Stimulated activated CD8-positive, alpha-beta memory T cell treated with anti-CD3 and anti-CD28 coated beads, Interleukin-15, amount 100 ng/mL, for 48 hours (primary cell): Measurements from ENCODE around the gene ARMH3.
A peak's percentile ranks its signal among the peaks of the same experiment; 100 is the strongest.

Experiments
- DNase-seq, 2 donors: peaks; one replicate each; pipeline ENCODE4 v3.0.0-alpha.2; 2020; ENCODE audit warnings: low read depth in 2 of 2

The ARMH3 gene

DNA sequence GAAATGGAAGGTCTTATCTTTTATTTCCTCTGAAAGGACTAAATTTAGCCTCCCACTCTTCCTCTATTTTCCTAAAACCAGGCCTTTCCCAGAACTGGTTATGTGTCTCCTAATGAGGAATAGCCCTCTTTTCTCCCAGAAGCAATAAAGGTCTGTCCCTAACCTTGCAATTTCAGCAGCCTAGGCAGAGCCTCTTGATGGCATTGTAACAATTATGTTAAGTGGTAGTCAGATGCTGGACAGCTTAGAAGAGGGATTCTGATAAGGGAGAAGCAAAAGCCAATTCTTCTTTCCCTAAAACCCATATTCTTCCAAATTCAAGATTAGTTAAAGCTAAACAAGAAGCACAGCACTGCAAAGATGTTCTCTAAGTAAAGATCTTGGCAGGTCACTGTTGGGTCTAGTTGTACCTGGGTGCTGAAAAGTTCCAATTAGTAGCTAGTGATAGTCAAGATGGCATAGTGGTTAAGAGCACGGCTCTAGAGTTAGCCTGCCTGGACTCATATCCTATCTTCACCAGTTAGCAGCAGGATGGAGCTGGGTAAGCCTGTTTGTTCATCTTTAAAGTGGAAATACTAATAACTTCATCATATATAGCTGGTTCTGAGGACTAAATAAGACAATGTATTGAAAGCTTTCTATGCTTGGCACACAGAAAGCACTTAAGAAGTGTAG, 198.0 kb downstream of the ARMH3 start:
- no peak for DNase-seq

DNA sequence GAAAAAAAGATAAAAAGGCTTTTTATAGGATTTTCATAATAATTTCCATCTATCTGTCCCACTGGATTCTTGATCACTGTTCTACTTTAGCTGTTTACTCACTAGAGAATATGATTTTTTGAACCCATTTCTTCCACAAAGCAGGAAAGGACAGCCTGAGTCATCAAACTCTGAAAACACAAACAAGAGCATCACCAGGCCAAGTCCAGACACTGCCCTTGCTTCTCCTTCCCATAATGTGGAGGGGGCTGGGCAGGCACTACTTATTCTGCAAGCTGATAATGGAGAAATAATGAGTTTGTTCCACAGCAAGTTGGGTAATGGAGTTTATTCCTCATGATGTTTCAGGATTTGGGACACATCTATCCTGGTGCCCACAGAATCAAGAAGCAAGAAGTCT, 199.3 kb downstream of the ARMH3 start:
- DNase-seq, result no peak

DNA sequence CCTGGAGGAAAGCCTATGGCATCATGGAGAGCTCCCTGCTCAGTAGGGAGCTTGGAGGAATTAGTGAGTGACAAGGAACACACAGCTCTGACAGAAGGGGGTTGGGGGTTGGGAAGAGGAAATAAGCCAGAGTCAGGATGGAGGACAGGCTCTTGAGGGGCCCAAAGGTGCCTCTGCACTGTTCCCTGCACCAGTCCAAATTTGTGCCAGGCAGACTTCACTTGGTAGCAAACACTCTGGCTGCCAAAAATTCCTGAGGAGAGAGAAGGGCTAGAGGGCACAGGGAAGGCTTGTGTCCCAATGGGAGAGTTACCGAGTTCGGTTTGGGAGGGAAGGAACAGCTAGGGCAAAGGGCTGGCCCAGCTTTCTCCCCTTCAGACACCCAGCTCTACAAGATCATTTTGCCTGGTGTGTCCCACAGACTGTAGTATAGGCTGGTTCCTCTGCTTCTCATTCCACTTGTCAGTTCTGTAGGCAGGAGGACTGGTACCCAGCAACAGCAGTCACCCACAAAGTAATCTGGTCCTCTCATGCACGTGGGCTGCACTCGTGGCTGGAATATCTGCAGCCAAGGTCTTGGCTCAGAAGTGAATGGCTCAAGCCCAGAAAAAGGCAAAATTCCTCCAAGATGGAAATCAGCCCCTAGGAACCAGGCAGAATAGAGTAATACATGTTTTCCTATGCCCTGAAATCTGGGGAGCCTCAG, 204.4 kb downstream of the ARMH3 start:
- no peak for DNase-seq

DNA sequence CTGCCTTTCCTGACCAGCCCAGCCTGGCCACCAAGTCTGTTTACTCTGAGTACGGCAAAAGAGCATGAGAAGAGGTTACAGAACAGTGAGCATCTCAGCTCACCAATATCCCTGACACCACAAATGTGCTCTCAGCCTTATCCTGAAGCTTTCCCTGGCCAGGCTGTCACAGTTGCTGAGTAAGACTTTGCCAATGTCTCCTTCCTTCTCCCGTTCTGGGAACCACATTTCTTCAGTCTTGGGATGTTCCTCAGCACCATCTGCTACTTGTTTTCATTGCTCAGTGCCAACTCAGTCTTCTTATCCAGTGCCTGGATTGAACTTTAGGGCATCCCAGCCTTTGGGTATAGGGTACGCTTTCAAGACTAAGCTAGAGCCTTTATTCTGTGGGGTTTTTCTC, 205.2 kb downstream of the ARMH3 start:
- DNase-seq, result no peak

DNA sequence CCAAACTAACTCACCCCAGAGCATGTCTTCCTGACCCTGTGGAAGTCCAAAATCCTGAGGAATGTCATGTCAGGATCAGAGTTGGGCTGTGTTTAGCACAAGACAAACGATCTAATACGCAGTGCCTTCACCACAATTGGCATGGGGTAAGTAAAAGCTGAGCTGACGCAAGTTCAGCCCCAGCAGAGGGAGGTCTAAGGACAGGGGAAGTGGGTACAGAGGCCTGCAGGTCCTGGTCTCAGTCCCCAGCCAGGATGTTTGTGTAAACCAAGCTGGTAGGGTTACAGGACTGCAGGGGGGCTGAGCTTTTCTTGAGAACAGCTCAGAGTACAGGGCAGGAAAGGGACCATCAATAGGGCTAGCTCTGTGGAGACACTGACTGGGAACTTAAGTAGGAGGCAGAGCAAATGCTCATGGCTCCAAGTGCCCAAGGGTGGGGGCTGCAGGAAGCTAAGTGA, 207.1 kb downstream of the ARMH3 start:
- no peak for DNase-seq

DNA sequence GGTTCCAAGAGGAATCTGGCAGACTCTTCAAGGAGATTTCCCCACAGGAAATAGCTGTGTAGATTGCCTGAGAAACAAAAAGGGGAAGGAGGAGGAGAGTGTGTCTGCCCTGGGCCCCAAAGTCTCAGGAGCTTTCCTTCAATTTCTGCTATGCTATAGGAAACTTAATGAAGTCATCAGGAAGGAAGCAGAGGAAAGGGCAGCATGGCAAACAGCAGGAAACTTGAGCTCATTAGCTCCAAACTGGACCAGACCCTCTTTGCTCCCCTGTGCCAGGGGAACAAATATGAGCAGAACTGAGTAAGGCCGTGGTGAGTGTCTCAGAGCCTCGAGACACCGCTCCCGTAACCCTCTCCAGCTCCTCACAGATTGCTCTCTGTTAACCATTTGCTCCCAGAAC, 207.6 kb downstream of the ARMH3 start:
- no peak for DNase-seq

DNA sequence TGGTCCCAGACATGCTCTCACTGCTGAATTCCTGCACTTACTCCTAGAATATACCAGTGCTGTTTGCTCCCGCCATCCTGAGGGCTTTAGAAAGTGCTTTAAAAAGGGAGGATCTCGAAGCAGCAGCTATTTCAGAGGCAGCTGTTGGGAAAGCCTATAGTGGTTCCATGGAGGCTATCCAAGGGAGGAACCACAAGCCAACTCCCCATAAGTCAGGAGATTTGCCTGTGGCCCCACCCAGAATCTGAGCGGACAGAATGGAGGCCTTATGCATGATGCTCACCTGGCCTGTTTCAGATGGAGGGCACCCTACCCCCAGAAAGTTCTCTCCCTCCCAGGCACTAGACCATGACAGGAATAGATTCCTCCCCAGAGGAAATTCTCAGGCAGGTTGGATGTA, 210.1 kb downstream of the ARMH3 start:
- DNase-seq, result no peak

DNA sequence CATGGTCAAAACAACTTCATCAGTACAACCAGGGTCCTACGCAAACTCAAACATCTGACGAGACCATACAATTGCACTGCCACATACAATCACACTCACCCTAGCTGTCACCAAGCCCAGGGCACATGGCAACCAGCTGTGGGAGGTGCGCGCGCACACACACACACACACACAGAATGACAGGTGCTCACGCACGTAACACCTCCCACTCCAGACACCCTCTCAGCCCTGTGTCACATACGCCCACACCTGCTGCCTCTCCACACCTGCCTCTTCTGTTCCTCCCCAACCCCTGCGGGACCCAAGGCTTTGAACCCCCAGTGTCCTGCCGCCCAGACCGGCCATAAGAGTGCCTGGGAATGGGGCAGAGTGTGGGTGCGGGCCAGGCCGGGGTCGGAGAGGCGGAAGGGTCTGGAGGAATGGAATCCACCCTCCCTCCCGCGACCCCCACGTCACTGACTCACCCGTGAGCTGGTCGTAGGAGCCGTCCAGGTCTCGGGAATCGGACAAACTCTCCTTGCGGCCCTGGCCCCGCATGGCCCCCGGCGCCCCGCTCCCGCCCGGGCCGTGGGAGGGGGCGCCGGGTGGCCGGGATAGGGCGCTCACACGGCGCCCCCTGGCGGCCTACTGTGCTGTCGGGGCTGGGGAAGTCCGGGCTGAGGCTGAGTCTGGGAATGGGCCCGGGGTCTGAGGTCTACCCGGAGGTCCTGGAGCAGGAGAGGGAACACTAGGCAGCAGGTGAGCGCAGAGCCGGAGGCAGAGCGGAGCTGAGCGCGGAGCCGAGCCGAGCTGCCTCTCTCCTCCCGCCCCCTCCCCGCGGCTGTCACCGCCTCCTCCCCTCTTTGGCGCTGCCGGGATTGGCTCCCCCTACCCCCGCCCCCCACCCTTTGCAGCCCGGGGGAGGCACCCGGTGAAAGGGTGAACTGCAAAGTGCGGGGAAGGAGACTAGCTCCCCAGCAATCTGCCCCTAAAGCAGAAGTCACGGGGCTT, 212.6 kb downstream of the ARMH3 start, which contains the start of gene KCNIP2:
Gene KCNIP2, minus strand, starts transcription at position 769 of the 990 bp plus-strand sequence. Its CDS starts 232 bp downstream, at position 537.
- peak in 1 of 2 donors; percentile 27 for DNase-seq

DNA sequence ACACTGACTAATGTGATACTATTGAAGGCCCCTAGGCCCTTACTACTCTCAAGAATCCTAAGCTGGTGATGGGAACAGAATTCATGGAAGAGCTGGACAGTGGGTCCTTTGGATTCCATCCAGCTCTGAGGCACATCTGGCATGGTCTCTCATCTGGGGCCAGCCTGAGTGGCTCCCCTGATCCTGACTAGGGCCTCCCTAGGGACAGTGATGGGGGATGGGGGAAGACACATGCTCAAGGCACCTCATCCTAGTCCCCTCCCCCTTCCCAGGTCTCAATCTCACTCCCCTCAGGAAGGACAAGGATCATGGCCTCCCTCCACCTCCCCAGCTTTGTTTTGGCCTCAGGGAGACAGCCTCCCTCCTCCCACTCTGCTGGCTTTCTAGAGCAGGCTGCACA, 214.1 kb downstream of the ARMH3 start:
- DNase-seq, result no peak

DNA sequence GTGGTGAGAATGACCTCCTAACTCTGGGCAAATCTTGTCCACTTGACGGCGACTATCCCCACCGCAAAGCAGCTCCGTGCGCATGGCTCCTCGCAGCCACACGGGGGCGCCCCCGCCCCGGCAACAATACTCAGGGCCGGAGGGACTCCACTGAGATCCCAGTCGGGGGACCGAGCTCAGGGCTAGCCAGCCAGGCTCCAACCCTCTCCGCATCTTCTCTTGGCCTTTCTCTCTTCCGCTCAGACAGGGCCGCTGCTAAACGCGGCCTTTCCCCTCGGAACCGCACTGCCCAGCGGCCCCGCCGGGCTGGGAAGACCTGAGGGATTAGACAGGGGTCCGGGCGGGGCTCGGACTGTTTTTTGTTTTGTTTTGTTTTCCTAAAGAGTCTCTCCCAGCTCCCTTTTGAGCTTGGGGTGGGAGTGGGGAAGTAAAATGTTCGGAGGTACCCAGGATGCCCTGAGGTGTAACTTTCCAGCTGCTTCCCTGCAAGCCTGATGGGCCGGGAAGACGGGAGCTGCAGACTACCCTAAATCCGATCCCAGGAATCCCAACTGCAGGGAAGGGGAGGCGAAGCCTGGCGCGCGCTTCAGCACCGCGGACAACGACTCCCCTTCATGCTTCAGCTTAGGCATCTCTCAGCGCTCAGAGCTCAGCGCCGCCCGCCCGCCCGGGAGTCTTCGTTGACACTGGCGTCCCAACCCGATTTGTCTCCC, 215.1 kb downstream of the ARMH3 start:
- peak; percentile 70 to 72 for DNase-seq

DNA sequence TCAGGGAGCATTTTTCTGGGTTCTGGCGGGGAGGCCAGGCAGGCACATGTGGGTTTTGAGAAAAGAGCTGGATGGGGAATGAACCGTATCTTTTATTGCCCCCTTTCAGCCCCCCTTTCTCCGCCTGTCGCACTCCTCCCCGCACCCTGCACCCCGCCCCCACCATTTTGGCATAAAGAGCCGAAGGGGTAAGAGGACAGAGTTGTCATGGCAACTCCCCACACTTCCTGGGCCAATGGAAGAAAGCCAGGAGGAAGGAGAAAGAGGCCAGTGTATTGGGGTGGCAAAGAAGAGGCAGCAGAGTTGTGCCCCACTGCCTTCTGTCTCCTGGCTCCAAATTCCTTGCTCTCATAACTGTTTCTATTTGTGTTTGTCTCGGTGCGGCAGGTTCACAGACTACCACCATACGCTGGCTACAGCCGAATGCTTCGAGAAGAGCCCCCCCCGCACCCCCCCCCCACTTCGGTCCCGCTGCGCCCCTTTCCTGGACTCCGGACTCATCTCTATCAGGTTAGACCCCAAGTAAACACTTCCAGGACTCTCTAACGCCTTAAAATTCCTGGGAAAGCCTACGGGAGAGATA, 215.8 kb downstream of the ARMH3 start:
- no peak for DNase-seq

DNA sequence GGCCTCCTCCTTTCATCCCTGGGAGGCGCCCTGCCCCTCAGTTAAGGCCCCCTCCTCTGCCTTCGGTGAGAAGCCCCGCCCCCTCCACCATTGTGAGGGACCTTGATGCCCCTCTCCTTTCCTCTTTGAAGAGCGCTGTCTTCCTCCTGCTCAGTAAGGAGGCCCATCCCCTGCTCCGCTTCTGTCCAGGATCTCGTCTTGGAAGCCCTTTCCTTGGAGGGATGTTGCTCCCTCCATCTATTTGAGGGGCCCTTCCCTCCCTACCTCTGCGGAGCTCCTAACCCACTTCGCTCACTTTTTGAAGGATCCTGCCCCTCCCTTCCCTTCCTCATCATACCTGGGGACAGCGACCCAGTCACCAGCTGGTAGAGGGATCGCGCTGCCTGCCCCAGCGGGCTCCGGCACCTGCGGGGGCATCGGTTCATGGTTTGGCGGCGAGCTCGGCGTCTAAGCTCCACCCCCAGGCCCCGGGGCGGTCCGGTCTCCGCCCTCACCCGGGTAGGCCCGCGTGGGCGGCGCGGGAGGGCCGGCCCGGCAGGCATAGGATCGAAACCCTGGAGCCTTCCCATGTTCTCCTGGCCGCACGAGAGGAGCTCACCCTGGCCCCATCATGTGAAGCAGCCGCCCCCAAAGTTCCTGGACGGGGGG, 216.4 kb downstream of the ARMH3 start:
- DNase-seq, result peak; percentile 43 to 61

DNA sequence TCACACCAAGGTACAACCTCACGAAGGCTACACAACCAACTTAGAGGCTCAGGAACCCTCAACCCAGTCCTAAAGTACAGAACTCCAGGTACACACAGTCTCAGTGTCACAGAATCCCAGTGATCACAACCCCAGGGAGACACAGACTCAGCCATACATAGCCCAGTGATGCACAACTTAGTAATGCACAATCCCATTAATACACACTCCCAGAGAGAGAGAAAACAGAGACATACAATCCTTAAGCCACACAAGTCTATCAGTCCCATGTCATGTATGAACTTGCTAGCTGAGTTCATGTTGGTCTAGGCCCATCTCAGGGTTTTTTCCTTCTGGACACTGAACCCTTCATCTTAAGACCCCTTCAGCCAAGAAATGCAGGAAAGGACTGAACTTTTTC, 217.0 kb downstream of the ARMH3 start:
- DNase-seq, result no peak

DNA sequence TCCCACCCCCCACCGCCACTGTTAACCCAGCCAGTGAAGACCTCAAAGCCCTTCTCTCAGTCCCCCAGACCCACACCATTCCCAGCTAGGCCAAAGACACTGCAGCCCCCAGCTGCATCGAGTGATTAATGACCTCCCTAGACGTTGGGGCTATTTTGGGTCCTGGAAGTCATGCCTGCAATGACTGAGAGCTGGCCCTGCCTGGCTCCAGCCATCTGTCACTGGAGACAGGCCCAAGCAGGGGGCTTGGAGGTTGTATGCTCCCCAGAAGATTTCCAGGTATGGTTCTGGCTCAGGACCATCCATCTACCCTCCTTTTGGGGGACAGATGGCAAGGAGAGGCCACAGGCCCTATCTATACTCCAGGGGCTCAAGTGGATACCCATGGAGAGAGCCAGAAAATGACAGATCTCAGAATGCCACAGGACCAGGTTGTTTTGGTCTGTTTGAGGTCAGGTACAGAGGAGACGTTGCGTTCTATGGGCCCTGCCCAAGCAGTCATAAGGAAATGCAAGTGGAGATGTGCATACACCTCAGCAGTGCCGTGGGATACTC, 217.5 kb downstream of the ARMH3 start:
- no peak for DNase-seq

DNA sequence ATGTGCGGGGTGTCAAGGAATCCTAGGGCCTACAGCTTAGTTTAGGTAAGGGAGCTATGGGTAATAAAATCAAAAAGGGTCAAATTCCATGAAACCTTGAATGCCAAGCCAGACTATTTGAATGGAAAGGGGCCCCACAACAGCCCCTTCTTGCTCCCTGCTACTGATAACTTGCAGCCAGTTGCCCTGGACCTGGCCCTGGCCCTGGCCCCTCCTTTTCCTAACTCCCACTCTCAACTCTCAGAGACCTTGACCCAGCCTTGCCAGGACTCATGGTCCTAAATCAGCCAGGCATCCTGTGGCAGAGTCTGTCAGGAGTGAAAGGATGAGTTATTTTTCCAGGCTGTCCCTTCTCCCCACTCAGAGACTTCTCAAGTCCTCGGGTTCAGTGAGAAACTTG, 218.2 kb downstream of the ARMH3 start:
- DNase-seq, result no peak

DNA sequence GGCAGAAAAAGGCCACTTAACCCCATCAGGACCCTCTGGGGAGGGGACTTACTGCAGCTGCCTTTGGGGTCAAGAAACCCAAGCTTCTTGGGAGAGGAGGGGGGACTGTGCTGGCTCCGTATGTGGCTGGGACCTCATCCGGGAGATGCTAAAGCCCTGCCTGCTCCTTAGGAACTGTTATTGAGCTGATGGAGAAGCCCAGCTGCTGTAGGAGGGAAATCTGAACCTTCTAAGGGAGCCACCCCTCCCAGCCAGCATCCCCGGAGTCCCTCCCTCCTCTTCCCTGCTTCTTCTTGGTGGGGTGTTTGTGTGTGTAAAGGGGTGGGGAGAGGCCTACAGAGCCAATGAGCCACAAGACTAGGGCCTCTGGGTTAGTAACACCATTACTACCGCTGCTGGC, 220.6 kb downstream of the ARMH3 start:
- no peak for DNase-seq

DNA sequence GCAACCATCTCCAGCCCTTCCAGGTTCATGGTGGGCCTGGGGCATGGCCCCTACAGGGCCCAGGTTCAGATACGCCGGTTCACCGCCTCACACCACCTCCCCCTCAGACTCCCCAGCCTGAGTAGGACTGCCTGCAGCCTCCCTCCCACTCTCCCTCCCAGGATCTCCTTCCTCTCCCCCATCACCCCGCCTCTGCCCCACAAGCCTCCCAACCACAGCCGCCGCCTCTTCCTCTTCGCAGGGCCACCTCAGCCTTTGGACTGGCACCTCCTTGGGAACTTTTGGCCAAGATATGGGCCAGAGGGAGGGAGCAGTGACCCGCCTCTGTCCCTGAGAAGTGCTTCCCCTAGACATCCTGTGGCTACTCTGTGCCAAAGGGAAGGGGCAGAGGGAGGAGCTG, 221.6 kb downstream of the ARMH3 start:
- DNase-seq, result no peak

DNA sequence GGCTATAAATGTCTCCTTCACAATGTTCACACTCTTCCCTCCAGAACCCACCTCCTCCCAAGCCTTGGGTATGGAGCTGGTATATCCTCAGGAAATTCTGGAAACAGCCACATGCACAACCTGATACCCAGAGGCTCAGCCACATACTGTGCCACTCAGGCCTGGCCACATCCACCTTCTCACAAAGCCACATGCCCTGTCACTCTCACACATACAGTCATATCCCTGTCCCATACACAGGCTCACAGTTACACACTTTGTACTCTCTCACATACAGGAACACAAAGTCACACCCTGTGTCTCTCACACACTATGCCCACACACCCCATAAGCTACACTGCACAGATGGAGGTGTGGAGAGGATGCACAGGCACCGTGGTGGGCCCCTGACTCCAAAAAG, 222.5 kb downstream of the ARMH3 start:
- no peak for DNase-seq

DNA sequence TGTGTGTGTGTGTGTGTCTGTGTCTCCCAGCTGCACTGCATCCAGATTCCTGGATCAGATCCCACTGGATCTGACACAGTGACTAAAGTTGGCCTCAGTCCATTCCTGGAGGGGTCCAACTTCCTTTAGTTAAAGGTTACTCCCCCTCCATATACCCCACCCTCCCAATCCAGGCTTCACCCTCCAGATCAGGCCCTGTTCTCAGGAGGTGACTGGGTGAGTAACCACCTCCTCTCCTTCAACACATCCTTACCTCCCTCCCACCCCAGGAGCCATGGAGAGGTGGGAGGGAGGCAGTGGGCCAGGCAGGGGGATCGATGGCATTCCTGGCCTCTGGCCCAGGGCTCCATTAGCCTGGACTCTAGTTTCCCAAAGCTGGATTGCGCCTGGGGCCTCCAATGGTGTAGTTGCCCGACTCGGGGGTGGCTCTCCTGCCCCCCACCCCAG, 223.6 kb downstream of the ARMH3 start:
- DNase-seq, result no peak

DNA sequence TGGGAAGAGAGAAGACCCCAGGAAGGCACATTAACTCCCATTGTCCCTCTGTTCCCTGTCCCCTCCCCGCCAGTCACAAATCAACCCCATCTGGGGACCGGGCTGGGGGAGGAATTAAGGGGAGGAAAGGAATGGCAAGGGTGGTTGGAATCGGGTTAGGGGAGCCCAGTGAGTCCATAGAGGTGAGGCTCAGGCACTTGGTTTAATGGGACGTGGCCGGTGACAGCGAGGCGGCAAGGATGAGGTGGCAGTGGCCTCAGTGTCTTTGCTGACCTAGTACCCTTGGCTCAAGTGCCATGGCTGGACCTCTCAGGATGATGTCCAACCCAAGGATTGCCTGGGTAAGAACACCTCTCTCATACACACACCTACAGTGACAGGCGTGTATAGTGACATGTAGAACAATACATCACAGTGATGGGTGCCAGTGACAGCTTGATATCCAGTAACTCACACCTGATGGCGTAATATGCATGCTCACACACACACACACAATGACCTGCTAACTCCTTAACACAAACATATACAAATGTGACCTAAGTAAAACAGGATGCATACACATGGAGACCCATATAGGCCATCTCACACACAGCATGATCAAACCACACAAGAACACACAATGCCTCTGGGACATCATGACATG, 224.7 kb downstream of the ARMH3 start:
- DNase-seq, result no peak
